ENCODE data around the gene CENPP.

DNA sequence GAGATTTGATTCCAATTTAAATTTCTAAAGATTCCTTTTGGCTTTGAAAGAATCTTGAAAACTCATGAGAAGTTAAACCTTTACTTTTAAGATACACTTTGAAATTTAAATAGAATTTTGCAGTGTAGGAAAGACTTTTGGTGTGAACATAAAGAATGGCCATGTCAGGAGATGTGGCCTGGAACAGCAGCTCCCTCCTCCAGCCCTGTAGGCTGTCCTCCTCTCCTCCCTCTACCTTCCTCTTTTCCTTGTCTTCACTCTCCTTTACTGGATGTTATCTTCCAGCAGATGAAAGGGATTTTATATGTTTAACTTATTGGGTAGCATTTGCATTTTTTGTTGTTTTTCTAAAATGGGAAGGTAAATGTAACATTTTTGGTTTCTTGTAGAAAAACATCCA is 137.6 kb downstream of the CENPP start:
- TF ChIP-seq, protein P1, sequence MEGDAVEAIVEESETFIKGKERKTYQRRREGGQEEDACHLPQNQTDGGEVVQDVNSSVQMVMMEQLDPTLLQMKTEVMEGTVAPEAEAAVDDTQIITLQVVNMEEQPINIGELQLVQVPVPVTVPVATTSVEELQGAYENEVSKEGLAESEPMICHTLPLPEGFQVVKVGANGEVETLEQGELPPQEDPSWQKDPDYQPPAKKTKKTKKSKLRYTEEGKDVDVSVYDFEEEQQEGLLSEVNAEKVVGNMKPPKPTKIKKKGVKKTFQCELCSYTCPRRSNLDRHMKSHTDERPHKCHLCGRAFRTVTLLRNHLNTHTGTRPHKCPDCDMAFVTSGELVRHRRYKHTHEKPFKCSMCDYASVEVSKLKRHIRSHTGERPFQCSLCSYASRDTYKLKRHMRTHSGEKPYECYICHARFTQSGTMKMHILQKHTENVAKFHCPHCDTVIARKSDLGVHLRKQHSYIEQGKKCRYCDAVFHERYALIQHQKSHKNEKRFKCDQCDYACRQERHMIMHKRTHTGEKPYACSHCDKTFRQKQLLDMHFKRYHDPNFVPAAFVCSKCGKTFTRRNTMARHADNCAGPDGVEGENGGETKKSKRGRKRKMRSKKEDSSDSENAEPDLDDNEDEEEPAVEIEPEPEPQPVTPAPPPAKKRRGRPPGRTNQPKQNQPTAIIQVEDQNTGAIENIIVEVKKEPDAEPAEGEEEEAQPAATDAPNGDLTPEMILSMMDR (conservative IDR thresholded peaks at IDR 0.05; ENCODE audit: low read depth, low read length): no peak
- TF ChIP-seq EZH2 (IDR thresholded peaks at IDR 0.05; ENCODE audit: borderline replicate concordance, low read depth, low read length, poor library complexity, severe bottlenecking): no peak

Data from A673 (cell line).